ENCODE data around the gene PTK6.

DNA sequence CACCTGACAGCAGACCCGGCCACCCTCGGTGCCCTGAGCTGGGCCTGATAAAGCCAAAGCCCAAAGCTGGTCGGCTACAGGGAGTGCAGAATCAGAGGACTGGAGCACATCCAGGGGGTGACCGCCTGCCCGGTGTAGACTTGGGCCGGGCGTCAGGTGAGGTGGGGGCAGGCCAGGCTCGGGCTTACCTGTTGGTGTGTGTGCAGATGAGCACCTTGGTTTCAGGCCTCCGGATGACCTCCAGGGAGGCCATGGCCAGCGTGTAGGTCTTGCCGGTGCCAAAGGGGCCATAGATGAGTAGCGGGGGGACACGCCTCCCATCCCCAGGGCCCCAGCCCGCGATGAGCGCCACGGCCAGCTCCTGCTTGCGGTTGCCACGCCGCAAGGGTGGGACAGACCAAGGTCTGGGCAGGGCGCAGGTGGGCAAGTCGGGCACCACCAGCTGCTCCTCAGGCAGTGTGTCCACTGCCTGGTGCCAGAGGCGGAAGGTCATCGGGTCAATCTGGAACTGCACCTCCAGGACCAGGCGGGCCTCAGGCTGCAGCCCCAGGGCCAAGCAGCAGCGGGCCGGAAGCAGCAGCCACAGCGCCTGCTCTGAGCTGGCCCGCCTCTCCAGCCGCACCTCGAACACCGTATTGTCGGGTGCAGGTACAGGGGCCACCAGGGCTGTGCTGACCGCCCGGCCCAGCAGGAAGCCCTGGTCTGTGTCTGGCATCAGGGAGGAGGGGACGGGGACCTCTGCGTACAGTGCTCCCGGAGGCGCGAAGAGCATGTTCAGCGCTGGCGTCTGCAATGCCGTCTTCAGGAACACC, 31.2 kb upstream of the PTK6 start:
- TF ChIP-seq, protein P1, sequence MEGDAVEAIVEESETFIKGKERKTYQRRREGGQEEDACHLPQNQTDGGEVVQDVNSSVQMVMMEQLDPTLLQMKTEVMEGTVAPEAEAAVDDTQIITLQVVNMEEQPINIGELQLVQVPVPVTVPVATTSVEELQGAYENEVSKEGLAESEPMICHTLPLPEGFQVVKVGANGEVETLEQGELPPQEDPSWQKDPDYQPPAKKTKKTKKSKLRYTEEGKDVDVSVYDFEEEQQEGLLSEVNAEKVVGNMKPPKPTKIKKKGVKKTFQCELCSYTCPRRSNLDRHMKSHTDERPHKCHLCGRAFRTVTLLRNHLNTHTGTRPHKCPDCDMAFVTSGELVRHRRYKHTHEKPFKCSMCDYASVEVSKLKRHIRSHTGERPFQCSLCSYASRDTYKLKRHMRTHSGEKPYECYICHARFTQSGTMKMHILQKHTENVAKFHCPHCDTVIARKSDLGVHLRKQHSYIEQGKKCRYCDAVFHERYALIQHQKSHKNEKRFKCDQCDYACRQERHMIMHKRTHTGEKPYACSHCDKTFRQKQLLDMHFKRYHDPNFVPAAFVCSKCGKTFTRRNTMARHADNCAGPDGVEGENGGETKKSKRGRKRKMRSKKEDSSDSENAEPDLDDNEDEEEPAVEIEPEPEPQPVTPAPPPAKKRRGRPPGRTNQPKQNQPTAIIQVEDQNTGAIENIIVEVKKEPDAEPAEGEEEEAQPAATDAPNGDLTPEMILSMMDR (IDR thresholded peaks at IDR 0.05), result no peak
- no peak for TF ChIP-seq POLR2AphosphoS5 (IDR thresholded peaks at IDR 0.05)

Data from breast epithelium (tissue), 3 donors.